GM18499 (cell line): ENCODE results near the gene ATP2A3.

ENCODE experiments used
- ATAC-seq: cut with Tn5 transposase; IDR thresholded peaks from one replicate; pipeline ENCODE4 v1.9.1; 2021; ENCODE audit warnings: moderate number of reproducible peaks; ENCODE audit not compliant: insufficient read depth, unreplicated experiment

Gene ATP2A3

DNA sequence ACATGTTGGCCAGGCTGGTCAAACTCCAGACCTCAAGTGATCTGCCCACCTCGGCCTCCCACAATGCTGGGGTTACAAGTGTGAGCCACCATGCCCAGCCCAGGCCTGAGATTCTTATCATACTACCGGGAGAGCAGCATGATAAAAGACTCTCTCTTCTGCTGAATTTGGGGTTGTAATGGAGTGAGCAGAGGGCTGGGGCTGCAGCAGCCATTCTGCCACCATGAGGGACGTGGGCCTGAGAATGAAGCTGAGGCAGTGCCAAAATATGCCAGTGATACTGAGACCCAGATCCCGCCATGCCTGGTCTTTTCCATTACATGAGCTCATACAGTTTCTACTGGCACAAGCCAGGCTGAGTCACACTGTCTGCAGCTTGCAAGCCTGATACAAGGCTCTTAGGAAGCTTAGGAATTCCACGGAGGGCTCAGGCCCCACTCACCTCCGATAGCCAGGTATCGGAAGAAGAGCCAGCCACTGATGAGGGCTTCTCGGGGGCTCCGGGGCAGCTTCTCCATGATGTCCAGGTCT, 28.3 kb downstream of the ATP2A3 start:
- ATAC-seq = no peak

GRCh38 chr17:3935140-3935542, 29.1 kb downstream of the ATP2A3 start:
- ATAC-seq = no peak

DNA sequence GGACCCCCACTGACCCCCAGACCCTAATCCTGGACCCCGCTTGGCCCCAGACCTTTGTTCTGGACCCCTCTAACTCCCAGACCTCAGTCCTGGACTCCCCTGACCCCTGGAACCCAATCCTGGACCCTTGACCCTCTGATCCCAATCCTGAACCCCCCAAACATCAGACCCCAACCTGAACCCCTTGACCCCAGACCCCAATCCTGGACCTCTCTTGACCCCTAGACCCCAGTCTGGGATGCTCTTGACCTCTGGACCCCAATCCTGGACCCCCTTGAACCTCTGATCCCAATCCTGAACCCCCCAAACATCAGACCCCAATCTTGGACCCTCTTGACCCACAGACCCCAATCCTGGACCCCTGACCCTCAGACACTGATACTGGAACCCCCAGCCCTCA, 34.5 kb downstream of the ATP2A3 start:
- no peak for ATAC-seq

DNA sequence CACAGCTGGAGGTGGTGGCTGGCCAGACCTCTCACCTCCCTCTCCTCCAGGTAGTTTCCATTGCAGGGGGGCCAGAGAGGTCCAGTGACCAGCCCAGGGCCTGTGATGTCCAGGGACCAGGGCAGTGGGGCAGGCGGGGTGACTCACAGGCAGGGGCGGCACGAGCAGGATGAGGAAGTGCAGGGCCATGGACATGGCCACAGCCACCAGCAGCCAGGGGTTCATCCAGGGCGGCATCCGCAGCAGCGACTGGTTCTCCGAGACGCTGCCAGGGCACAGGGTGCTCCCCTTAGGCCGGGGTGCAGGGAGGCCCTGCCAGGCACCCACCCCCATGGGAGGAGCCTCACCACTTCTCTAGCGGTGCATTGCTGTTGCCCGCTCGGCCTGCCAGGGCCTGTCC, 35.1 kb downstream of the ATP2A3 start:
- ATAC-seq = no peak

DNA sequence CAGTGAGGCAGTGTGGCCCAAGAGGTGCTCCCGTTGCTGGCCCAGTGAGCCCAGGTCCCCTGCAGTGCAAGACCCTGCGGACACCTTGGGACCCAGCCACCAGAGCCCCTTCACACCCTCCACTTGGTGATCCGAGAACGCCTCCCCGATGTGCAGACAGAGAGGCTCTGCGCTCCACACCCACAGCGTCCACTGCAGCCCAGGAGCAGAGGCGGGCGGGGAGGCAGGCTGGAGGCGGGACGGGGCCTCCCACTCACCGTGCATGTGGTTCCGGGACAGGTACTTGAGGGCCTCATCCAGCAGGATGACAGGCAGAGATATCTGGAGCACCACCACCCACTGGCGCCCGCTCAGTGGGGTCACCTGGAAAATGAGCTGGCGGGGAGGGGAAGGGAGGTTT, 35.8 kb downstream of the ATP2A3 start:
- ATAC-seq = no peak

GRCh38 chr17:3927628-3928340, 36.5 kb downstream of the ATP2A3 start:
- no peak for ATAC-seq

GRCh38 chr17:3926860-3927627, 37.2 kb downstream of the ATP2A3 start:
- ATAC-seq = no peak

DNA sequence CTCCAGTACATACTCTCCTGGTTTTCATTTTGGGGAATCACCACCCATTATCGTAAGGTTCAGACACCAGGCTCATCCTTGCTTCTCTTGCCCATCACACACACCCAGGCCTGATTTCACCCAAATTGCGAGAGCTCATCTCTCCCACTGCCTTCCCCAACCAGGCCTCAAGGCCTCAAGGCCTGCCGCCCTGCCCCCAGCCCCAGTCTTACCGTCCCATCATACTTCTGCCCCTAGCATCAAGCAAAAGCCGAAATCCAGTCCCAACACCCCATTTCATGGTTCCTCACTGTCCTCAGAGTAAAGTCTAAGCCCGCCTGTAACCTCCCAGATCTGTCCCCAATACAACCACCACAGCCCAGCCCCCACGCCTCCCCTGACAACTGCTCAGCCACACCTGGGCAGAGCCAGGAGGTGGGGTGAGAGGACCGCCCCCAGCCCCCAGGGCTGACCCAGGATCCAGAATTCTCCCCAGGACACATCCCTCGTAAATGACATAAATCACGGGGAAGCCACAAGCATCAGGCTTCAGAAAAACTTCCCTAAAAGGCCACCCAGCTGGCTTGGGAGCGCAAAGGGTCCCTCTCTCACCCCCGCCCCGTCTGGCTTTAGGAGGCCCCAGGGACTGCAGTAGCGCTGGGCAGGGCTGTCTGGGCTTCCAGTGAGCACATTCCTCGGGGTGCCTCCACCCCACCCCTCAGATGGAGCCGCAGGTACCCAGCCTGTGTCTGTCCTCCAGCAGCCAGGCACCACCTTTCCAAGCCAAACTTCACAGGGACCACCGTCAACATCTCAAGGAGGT, 38.4 kb downstream of the ATP2A3 start:
- ATAC-seq = no peak

GRCh38 chr17:3924512-3925350, 39.5 kb downstream of the ATP2A3 start:
- no peak for ATAC-seq

GRCh38 chr17:3923466-3924190, 40.6 kb downstream of the ATP2A3 start:
- ATAC-seq = no peak

- ATAC-seq = no peak
Measured at GRCh38 chr17:3922765-3923164, 41.5 kb downstream of the ATP2A3 start.

DNA sequence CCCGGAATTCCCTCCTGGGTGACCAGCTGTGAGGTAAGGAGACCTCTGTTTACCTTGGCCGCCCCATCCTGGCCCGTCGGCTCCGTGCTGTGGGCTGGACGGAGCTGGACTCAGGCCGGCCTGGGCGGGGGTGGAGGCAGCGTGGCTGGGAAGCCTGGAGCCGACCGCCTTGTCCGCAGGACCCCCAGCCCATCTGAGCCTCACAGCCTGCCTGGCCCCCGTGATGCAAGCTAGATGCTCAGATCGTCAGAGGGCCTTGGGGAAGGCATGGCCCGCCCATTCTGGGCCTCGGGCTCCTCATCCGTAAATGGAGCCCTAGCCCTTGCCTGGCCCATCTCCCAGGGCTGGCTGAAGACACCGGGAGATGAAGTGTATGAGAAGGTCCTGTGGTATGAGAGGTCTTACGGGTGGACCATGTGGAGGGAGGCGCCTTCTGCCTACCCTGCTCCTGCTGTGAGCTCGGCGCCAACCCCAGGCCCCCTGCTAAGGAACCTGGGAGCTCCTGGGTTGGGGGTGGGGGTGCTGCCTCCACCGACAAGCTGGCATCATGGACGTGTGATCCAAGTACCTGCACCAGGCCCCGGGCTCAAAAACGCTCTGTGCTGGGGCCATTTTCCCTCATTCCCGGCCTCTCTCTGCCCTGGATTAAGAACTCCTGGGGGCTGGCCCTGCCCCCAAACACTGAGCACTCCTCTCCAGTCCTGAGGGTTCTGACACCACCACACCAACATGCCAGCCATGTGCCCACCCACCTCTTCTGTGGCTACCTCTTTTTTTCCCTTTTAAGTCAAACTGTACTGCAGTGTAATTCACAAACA, 42.5 kb downstream of the ATP2A3 start:
- ATAC-seq = no peak

GRCh38 chr17:3921006-3921405, 43.2 kb downstream of the ATP2A3 start:
- no peak for ATAC-seq

- ATAC-seq = no peak
Measured at GRCh38 chr17:3919123-3919624, 45.1 kb downstream of the ATP2A3 start.

DNA sequence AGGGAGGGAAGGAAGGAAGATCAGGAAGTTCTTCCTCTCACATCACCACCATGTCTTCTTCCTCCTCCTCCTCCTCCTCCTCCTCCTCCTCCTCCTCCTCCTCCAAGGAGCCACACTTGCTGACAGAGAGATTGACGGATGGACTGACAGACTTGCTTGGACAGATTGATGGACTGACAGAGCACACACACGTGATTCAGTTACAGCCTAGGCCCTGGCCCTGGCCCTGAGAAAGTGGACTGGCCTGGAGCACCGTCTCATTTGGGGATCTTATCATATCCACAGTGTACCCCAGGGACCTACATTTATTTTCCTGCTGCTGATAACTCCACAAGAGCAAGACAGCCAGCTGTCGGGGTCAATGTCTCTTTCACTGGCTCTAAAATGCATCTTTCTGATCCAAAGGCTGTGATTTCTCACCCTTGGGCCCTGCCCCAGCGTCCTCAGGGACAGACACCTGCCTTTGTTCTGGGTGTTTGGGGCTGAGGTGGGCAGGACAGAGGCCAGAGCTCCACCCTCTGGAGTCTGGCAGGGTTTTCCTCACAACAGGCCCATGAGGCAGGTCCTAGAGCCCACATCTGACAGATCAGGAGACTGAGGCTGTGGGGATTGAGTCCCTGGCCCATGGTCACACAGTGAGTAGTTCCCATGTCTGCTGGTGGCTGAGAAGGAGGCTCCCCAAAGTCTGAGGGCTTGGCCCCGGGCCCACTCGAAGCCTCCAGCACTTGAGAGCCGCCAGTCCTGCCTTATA, 45.7 kb downstream of the ATP2A3 start:
- no peak for ATAC-seq

- no peak for ATAC-seq
Measured at GRCh38 chr17:3917391-3917931, 46.8 kb downstream of the ATP2A3 start.

- ATAC-seq = no peak
Measured at GRCh38 chr17:3916825-3917224, 47.4 kb downstream of the ATP2A3 start.
